ENCODE data around the gene DHRS12.

Gene DHRS12
- 0.64 to 2.3 (median 1.5) reads per million in 18 experiments for total RNA-seq

- peak; percentile 89 to 93 for DNase-seq
Observed at GRCh38 chr13:51803422-51804294, at the start of gene DHRS12. TSS of gene DHRS12 (minus strand) at chr13:51804163. CDS start at chr13:51799659, 4,504 bp downstream.

- peak; percentile 78 to 82 for DNase-seq
Observed at GRCh38 chr13:51849145-51850101, 45.5 kb upstream of the DHRS12 start.

GRCh38 chr13:51848674-51849073, 44.7 kb upstream of the DHRS12 start:
- no peak for DNase-seq

GRCh38 chr13:51846756-51847155, 42.8 kb upstream of the DHRS12 start:
- DNase-seq, result no peak

- no peak for DNase-seq
Observed at GRCh38 chr13:51845574-51846318, 41.8 kb upstream of the DHRS12 start.

GRCh38 chr13:51844862-51845573, 41.1 kb upstream of the DHRS12 start, which contains the start of gene TMEM272:
TSS of gene TMEM272 (minus strand) at chr13:51845177. CDS start at chr13:51838530, 6,647 bp downstream.
- DNase-seq, result peak; percentile 46 to 49

- DNase-seq, result no peak
Observed at GRCh38 chr13:51843529-51843928, 39.6 kb upstream of the DHRS12 start.

- DNase-seq, result no peak
Observed at GRCh38 chr13:51841732-51842131, 37.8 kb upstream of the DHRS12 start.

GRCh38 chr13:51840917-51841316, 37.0 kb upstream of the DHRS12 start:
- DNase-seq, result no peak

GRCh38 chr13:51839711-51840540, 36.0 kb upstream of the DHRS12 start:
- no peak for DNase-seq

- DNase-seq, result no peak
Observed at GRCh38 chr13:51838240-51838846, 34.4 kb upstream of the DHRS12 start.

GRCh38 chr13:51837016-51837415, 33.1 kb upstream of the DHRS12 start:
- DNase-seq, result no peak

GRCh38 chr13:51834581-51835171, 30.7 kb upstream of the DHRS12 start:
- DNase-seq, result no peak

GRCh38 chr13:51833980-51834379, 30.0 kb upstream of the DHRS12 start:
- no peak for DNase-seq

GRCh38 chr13:51832471-51833152, 28.6 kb upstream of the DHRS12 start:
- peak; percentile 65 to 71 for DNase-seq

GRCh38 chr13:51831519-51831918, 27.6 kb upstream of the DHRS12 start:
- no peak for DNase-seq

- DNase-seq, result no peak
Observed at GRCh38 chr13:51829568-51829899, 25.6 kb upstream of the DHRS12 start.

- peak; percentile 49 to 50 for DNase-seq
Observed at GRCh38 chr13:51828730-51829567, 25.0 kb upstream of the DHRS12 start.

All from inflammatory macrophage (primary cell).